Right forelimb (tissue), 1 donor: ENCODE measurements around the gene CLINT1.
"Not testable (repeated sequence)": the region's sequence is repeated elsewhere in the genome, so short reads cannot be mapped to it uniquely, and the experiment has no call there.

Experiments used
- DNase-seq: peaks from one replicate; pipeline ENCODE4 v3.0.0-alpha.2; 2018

The CLINT1 gene

GRCh38 chr5:157858527-157859226 is at the start of gene CLINT1:
TSS of gene CLINT1 (minus strand) at chr5:157859145. CDS start at chr5:157858970, 175 bp downstream.
- DNase-seq = peak; percentile 94

GRCh38 chr5:157908459-157908858 is 49.5 kb upstream of the CLINT1 start:
- no peak for DNase-seq

- no peak for DNase-seq
Measured at GRCh38 chr5:157907479-157907878, 48.5 kb upstream of the CLINT1 start.

- DNase-seq = no peak
Measured at GRCh38 chr5:157903117-157903450, 44.1 kb upstream of the CLINT1 start.

GRCh38 chr5:157902449-157903116 is 43.6 kb upstream of the CLINT1 start:
- no peak for DNase-seq

- DNase-seq = no peak
Measured at GRCh38 chr5:157900644-157901043, 41.7 kb upstream of the CLINT1 start.

GRCh38 chr5:157893611-157894010 is 34.7 kb upstream of the CLINT1 start:
- no peak for DNase-seq

GRCh38 chr5:157892974-157893373 is 34.0 kb upstream of the CLINT1 start:
- DNase-seq = no peak

- DNase-seq = no peak
Measured at GRCh38 chr5:157890836-157891597, 32.1 kb upstream of the CLINT1 start.

- DNase-seq = no peak
Measured at GRCh38 chr5:157888814-157889532, 30.0 kb upstream of the CLINT1 start.

GRCh38 chr5:157886796-157887380 is 27.9 kb upstream of the CLINT1 start:
- DNase-seq = no peak

- DNase-seq = not testable (repeated sequence)
Measured at GRCh38 chr5:157885051-157885450, 26.1 kb upstream of the CLINT1 start.

GRCh38 chr5:157881498-157881897 is 22.6 kb upstream of the CLINT1 start:
- not testable (repeated sequence) for DNase-seq

- DNase-seq = no peak
Measured at GRCh38 chr5:157877821-157878220, 18.9 kb upstream of the CLINT1 start.

- DNase-seq = no peak
Measured at GRCh38 chr5:157874861-157875260, 15.9 kb upstream of the CLINT1 start.

- no peak for DNase-seq
Measured at GRCh38 chr5:157870837-157871834, 12.2 kb upstream of the CLINT1 start.

- DNase-seq = no peak
Measured at GRCh38 chr5:157867751-157868387, 8.9 kb upstream of the CLINT1 start.

- DNase-seq = no peak
Measured at GRCh38 chr5:157866536-157866935, 7.6 kb upstream of the CLINT1 start.

- no peak for DNase-seq
Measured at GRCh38 chr5:157865781-157866180, 6.8 kb upstream of the CLINT1 start.

- DNase-seq = no peak
Measured at GRCh38 chr5:157864067-157864466, 5.1 kb upstream of the CLINT1 start.
